Body of pancreas (tissue), 4 donors: Measurements from ENCODE around the gene CLECL1. TPM values are rescaled to one million over a fixed set of nuclear protein-coding genes. Genes with fewer than 3 reads are reported as not detected.

ENCODE experiments used
- ATAC-seq: fragments of 150-250 bp; one replicate; pipeline ENCODE4 v1.9.1; 2016
- DNase-seq, 4 donors: peaks; one replicate each; pipeline ENCODE4 v3.0.0-alpha.2; 2019
- H3K27ac ChIP-seq, 4 donors: fragments of 200-600 bp; sonication (generic); 1 replicate in 3 of 4; 2 replicates in 1 of 4; pipeline versions ENCODE4 v1.5.1 to v1.6.1; 2016 to 2019; ENCODE audit warnings: mild to moderate bottlenecking in 1 of 4, mixed read lengths in 1 of 4, moderate library complexity in 1 of 4
- H3K27me3 ChIP-seq, 2 donors: fragments of 200-600 bp; sonication (generic); one replicate each; pipeline ENCODE4 v1.6.0; 2016; ENCODE audit warnings: mild to moderate bottlenecking in 1 of 2
- H3K36me3 ChIP-seq, 2 donors: fragments of 200-600 bp; sonication (generic); replicated peaks in 1 of 2; 2 replicates each; pipeline ENCODE4 v1.5.1; 2016; ENCODE audit warnings: low read depth in 2 of 2; ENCODE audit not compliant: insufficient read depth in 1 of 2
- H3K4me1 ChIP-seq: fragments of 200-600 bp; sonication (generic); one replicate; pipeline ENCODE4 v1.6.0; 2016
- H3K4me3 ChIP-seq, 2 donors: fragments of 200-600 bp; sonication (generic); 1 replicate in 1 of 2; 2 replicates in 1 of 2; pipeline ENCODE4 v1.5.1; 2016 to 2019
- H3K9me3 ChIP-seq, 3 donors: fragments of 200-600 bp; sonication (generic); 1 replicate in 2 of 3; 2 replicates in 1 of 3; pipeline ENCODE4 v1.5.1; 2016
- POLR2A ChIP-seq, 3 donors: fragments of 450-650 bp; IDR thresholded peaks; one replicate each; pipeline ENCODE4 v1.6.1; 2016; ENCODE audit warnings: antibody characterized with exemption in 3 of 3, mild to moderate bottlenecking in 2 of 3
- WGBS, 2 donors: methylation state at CpG; one replicate each; pipeline ENCODE4 v1.1.5; 2017; 5-methylcytosine and 5-hydroxymethylcytosine counted together
- intact Hi-C: fragments of 100-400 bp; cut with DNase I; formaldehyde crosslinking; loops from one replicate; pipeline ENCODE4 v1.15.1; 2023
- total RNA-seq, 2 donors: library from RNA; depleted of rRNA; stranded (reverse); fragments of >200 nt; gene quantifications; one replicate each; pipeline ENCODE4 v1.1.0, GENCODE V29; 2016
- TF ChIP-seq, protein P1 (sequence below), 7 experiments: fragments of 450-650 bp in 4 of 7; fragments of 200-600 bp in 3 of 7; sonication (generic) in 3 of 7; IDR thresholded peaks; one replicate each; pipeline ENCODE4 v1.5.1; 2016 to 2019; ENCODE audit warnings: antibody characterized with exemption in 7 of 7

Gene CLECL1
- total RNA-seq, 2 donors from 2014 or later = not detected

DNA sequence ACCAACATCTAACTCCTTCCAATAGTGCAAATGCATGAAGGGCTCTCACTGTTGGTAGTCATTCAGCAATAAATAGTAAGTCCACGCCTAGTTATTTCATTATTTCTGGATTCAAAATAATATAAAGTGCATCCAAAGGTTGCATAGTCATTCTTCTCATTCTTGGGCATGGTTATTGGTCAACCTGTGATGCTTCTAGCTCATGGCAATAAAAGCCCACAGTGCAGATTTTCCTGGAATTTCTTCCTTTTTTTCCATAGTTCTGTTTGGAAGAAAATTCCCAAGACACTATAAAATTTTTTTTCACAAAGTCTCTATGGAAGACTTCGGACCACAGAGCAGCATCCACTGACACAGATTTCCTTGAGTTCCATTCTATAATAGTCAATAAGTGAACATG lies 20.2 kb upstream of the CLECL1 start:
- DNase-seq (no peak), ATAC-seq (no peak)
- intact Hi-C loops = no loop called here
- H3K9me3 ChIP-seq = no peaks in the 10 kb centered on the region
- H3K36me3 ChIP-seq = no peaks in the 10 kb centered on the region
- TF ChIP-seq POLR2A (IDR thresholded peaks at IDR 0.05) = no peak
- TF ChIP-seq, protein P1, sequence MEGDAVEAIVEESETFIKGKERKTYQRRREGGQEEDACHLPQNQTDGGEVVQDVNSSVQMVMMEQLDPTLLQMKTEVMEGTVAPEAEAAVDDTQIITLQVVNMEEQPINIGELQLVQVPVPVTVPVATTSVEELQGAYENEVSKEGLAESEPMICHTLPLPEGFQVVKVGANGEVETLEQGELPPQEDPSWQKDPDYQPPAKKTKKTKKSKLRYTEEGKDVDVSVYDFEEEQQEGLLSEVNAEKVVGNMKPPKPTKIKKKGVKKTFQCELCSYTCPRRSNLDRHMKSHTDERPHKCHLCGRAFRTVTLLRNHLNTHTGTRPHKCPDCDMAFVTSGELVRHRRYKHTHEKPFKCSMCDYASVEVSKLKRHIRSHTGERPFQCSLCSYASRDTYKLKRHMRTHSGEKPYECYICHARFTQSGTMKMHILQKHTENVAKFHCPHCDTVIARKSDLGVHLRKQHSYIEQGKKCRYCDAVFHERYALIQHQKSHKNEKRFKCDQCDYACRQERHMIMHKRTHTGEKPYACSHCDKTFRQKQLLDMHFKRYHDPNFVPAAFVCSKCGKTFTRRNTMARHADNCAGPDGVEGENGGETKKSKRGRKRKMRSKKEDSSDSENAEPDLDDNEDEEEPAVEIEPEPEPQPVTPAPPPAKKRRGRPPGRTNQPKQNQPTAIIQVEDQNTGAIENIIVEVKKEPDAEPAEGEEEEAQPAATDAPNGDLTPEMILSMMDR (IDR thresholded peaks at IDR 0.05) = no peak
- H3K4me1 ChIP-seq = peaks cover 4% of the 10 kb centered on the region
- H3K27ac ChIP-seq = no peak overlapping the region
- no peaks in the 10 kb centered on the region for H3K27me3 ChIP-seq
- no peak overlapping the region for H3K4me3 ChIP-seq
- WGBS, 2 donors = 52 to 66% methylated on average over 2 of the region's 2 CpGs

- Histone ChIP-seq H3K4me1 (peaks cover 4% of the 10 kb centered on the region), H3K4me3 (no peak overlapping the region), H3K36me3 (no peaks in the 10 kb centered on the region), H3K27ac (no peak overlapping the region), H3K27me3 (no peaks in the 10 kb centered on the region), H3K9me3 (no peaks in the 10 kb centered on the region)
- no peak for ATAC-seq
- WGBS, 2 donors = 69 to 83% methylated on average over 2 of the region's 2 CpGs
- no peak for DNase-seq
- TF ChIP-seq, protein P1 (IDR thresholded peaks at IDR 0.05) = no peak
- no peak for TF ChIP-seq POLR2A (IDR thresholded peaks at IDR 0.05)
- intact Hi-C loops = no loop called here
Observed at GRCh38 chr12:9752145-9752933, 19.4 kb upstream of the CLECL1 start.

DNA sequence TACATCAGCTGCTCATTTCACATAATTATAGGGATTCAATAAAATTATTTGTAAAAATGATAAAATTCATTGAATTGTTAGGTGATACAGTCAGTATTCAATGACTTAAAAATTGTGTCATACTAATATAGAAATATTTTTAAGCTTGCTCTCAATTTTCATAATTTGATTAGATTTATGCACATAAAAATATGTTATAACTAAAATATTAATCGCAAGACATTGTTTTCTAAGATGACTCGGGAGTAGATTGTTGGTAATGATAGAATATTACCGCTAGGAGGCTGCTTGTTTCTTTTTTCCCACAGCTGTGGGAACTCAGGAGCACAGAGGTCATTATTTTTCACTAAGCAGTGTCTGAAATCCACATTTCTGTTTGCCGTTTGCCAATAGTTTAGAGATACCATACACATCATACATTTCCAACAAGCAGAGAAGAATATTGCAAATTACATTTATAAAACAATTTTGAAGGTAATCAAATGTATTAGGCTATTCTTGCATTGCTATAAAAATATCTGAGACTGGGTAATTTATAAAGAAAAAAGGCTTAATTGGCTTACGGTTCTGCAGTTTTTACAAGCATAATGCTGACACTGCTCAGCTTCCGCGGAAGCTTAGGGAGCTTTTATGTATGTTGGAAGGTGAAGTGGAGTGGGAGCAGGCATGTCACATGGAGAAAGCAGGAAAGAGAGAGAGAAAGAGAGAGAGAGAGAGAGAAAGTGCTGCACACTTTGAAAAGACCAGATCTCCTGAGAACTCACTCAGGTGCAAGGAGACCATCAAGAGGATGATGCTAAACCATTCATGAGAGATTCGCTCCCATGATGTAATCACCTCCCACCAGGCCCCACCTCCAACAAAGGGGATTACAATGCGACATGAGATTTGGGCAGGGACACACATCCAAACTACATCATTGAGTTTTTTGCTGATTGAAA lies 18.6 kb upstream of the CLECL1 start:
- WGBS, 2 donors = 33 to 35% methylated on average over 9 of the region's 9 CpGs
- Histone ChIP-seq H3K4me1 (peaks cover 4% of the 10 kb centered on the region), H3K4me3 (no peak overlapping the region), H3K27me3 (no peaks in the 10 kb centered on the region), H3K27ac (no peak overlapping the region), H3K9me3 (no peaks in the 10 kb centered on the region), H3K36me3 (no peaks in the 10 kb centered on the region)
- peak; percentile 70 for ATAC-seq
- TF ChIP-seq POLR2A (IDR thresholded peaks at IDR 0.05) = no peak
- TF ChIP-seq, protein P1 (IDR thresholded peaks at IDR 0.05) = peak in 6 of 7 experiments; percentile 16 to 45 (median 32)
- intact Hi-C loops = no loop called here
- no peak for DNase-seq

- TF ChIP-seq POLR2A (IDR thresholded peaks at IDR 0.05) = no peak
- TF ChIP-seq, protein P1 (IDR thresholded peaks at IDR 0.05) = peak; percentile 61 to 87 (median 67)
- DNase-seq = peak in 3 of 4 donors; percentile 36 to 50 (median 39)
- ATAC-seq = peak; percentile 82
- no peaks in the 10 kb centered on the region for H3K36me3 ChIP-seq
- no peaks in the 10 kb centered on the region for H3K27me3 ChIP-seq
- intact Hi-C loops = no loop called here
- H3K4me1 ChIP-seq = peaks cover 4% of the 10 kb centered on the region
- 4 to 6% methylated on average over 20 of the region's 20 CpGs for WGBS, 2 donors
- no peak overlapping the region for H3K27ac ChIP-seq
- H3K4me3 ChIP-seq = no peak overlapping the region
- no peaks in the 10 kb centered on the region for H3K9me3 ChIP-seq
Observed at GRCh38 chr12:9750276-9751203, 17.6 kb upstream of the CLECL1 start.
